ENCODE measurements around the gene TALDO1. TPM values are rescaled to one million over a fixed set of nuclear protein-coding genes. Genes with fewer than 3 reads are reported as not detected.
A peak's percentile ranks its signal among the peaks of the same experiment; 100 is the strongest.
"Not testable (repeated sequence)": the region's sequence is repeated elsewhere in the genome, so short reads cannot be mapped to it uniquely, and the experiment has no call there.

The TALDO1 gene
- total RNA-seq, 1 donor from 2014 or later = 155 TPM

DNA sequence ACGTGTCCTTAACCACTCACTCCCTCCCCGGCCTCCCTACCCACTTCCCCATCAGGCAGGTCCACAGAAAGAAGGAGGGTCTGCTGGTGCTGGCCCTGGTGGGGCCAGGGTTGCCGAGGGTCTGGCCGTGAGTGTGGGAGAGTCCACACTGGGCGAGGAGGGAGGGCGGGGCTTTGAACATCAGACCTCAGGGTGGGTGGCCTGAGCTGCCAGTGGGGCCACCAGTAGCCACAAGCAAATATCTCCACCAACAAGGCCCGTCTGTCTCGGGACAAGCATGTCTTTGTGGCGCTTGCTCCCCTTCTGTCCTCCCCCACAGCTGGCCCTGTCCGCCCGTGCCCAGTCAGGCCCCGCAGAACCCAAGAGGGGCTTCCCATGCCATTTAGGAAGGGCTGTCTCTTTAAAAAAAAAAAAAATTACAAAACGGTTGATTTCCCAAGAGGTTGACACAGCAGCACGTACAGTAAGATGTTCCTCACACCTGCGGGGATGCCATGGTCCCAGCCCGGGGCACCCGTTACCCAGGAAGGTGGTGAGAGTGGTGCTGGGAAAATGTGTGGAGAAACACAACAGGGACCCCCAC is 17.7 kb upstream of the TALDO1 start:
- no peak overlapping the region for H2AFZ ChIP-seq (ENCODE audit: low read depth, low read length)
- H3K27me3 Mint-ChIP-seq (ENCODE audit: low read depth, unreplicated experiment) = peaks cover 16% of the 10 kb centered on the region

DNA sequence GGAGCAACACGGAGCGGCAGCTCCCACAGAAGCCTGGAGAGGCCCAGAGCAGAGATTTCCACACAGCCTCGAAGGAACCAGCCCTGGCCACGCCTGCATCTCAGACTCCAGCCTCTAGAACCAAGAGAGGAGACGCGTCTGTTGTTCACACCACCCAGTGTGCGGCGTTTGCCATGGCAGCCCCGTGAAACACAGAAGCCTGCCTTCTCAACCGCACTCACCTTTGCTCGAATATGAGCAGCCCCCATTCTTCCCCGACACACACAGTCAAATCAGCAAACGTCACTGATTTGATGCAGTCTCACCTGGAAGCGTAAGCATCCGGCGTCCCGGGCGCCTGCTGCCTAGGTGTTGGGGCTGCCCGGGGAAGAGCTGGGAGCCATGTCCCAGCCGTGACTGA is 14.2 kb upstream of the TALDO1 start:
- H3K9me3 Mint-ChIP-seq (ENCODE audit: unreplicated experiment) = no peaks in the 10 kb centered on the region
- TF ChIP-seq CTCF (IDR thresholded peaks at IDR 0.05; ENCODE audit: insufficient read depth, low read depth, low read length) (no peak), EZH2 (IDR thresholded peaks at IDR 0.05; ENCODE audit: insufficient read depth, low read length) (no peak)
- no peak overlapping the region for H3K27ac ChIP-seq (ENCODE audit: low read depth, low read length)
- H3K4me3 Mint-ChIP-seq (ENCODE audit: unreplicated experiment) = no peak overlapping the region
- no peak overlapping the region for H3K4me2 ChIP-seq (ENCODE audit: low read length)
- H3K36me3 Mint-ChIP-seq (ENCODE audit: low read depth, unreplicated experiment) = peaks cover 3% of the 10 kb centered on the region
- peaks cover 7% of the 10 kb centered on the region for H3K27me3 ChIP-seq (ENCODE audit: insufficient read depth, low read length)
- H3K79me2 ChIP-seq (ENCODE audit: insufficient read depth, low read length) = no peaks in the 10 kb centered on the region
- no peaks in the 10 kb centered on the region for H4K20me1 ChIP-seq (ENCODE audit: insufficient read depth, low read length)
- DNase-seq (ENCODE audit: low read depth) (no peak), FAIRE-seq (no peak)
- peaks cover 23% of the 10 kb centered on the region for H3K27me3 Mint-ChIP-seq (ENCODE audit: low read depth, unreplicated experiment)
- no peak overlapping the region for H3K27ac Mint-ChIP-seq (ENCODE audit: unreplicated experiment)
- no peak overlapping the region for H2AFZ ChIP-seq (ENCODE audit: low read depth, low read length)
- no peaks in the 10 kb centered on the region for H3K36me3 ChIP-seq (ENCODE audit: insufficient read depth, low read length)
- no peak overlapping the region for H3K9ac ChIP-seq (ENCODE audit: low read length)
- H3K4me1 ChIP-seq (ENCODE audit: insufficient read depth, low read length) = peaks cover 11% of the 10 kb centered on the region
- no peaks in the 10 kb centered on the region for H3K9me3 ChIP-seq (ENCODE audit: insufficient read depth, low read depth, low read length)
- H3K4me1 Mint-ChIP-seq (ENCODE audit: low read depth, unreplicated experiment) = peaks cover 7% of the 10 kb centered on the region
- no peak overlapping the region for H3K4me3 ChIP-seq (ENCODE audit: insufficient read depth, low read depth, low read length)

More for the DNA sequence above, 17.7 kb upstream of the TALDO1 start:
- Histone ChIP-seq H3K4me1 (ENCODE audit: insufficient read depth, low read length) (peaks cover 26% of the 10 kb centered on the region), H3K36me3 (ENCODE audit: insufficient read depth, low read length) (no peaks in the 10 kb centered on the region), H3K9me3 (ENCODE audit: insufficient read depth, low read depth, low read length) (no peaks in the 10 kb centered on the region), H3K27me3 (ENCODE audit: insufficient read depth, low read length) (peaks cover 2% of the 10 kb centered on the region), H3K9ac (ENCODE audit: low read length) (no peak overlapping the region), H3K27ac (ENCODE audit: low read depth, low read length) (no peak overlapping the region), H4K20me1 (ENCODE audit: insufficient read depth, low read length) (peaks cover 11% of the 10 kb centered on the region), H3K79me2 (ENCODE audit: insufficient read depth, low read length) (no peaks in the 10 kb centered on the region), H3K4me2 (ENCODE audit: low read length) (no peak overlapping the region), H3K4me3 (ENCODE audit: insufficient read depth, low read depth, low read length) (no peak overlapping the region)
- no peak for DNase-seq (ENCODE audit: low read depth)
- Mint-ChIP-seq H3K9me3 (ENCODE audit: unreplicated experiment) (no peaks in the 10 kb centered on the region), H3K4me1 (ENCODE audit: low read depth, unreplicated experiment) (no peaks in the 10 kb centered on the region), H3K36me3 (ENCODE audit: low read depth, unreplicated experiment) (no peaks in the 10 kb centered on the region), H3K4me3 (ENCODE audit: unreplicated experiment) (no peak overlapping the region), H3K27ac (ENCODE audit: unreplicated experiment) (no peak overlapping the region)
- TF ChIP-seq EZH2 (IDR thresholded peaks at IDR 0.05; ENCODE audit: insufficient read depth, low read length) (no peak), CTCF (IDR thresholded peaks at IDR 0.05; ENCODE audit: insufficient read depth, low read depth, low read length) (no peak)
- no peak for FAIRE-seq

GRCh38 chr11:734541-734940 is 12.7 kb upstream of the TALDO1 start:
- H3K4me3 Mint-ChIP-seq (ENCODE audit: unreplicated experiment) = not testable (repeated sequence)

More at GRCh38 chr11:734541-734940, 12.7 kb upstream of the TALDO1 start:
- not testable (repeated sequence) for H3K9me3 Mint-ChIP-seq (ENCODE audit: unreplicated experiment); H3K36me3 ChIP-seq (ENCODE audit: insufficient read depth, low read length); H3K79me2 ChIP-seq (ENCODE audit: insufficient read depth, low read length); H3K4me3 ChIP-seq (ENCODE audit: insufficient read depth, low read depth, low read length); H2AFZ ChIP-seq (ENCODE audit: low read depth, low read length); H3K4me1 ChIP-seq (ENCODE audit: insufficient read depth, low read length); H3K4me2 ChIP-seq (ENCODE audit: low read length); H4K20me1 ChIP-seq (ENCODE audit: insufficient read depth, low read length); H3K9me3 ChIP-seq (ENCODE audit: insufficient read depth, low read depth, low read length); H3K27me3 ChIP-seq (ENCODE audit: insufficient read depth, low read length); DNase-seq (ENCODE audit: low read depth); FAIRE-seq; H3K9ac ChIP-seq (ENCODE audit: low read length); H3K4me1 Mint-ChIP-seq (ENCODE audit: low read depth, unreplicated experiment); H3K36me3 Mint-ChIP-seq (ENCODE audit: low read depth, unreplicated experiment); H3K27ac ChIP-seq (ENCODE audit: low read depth, low read length)
- Mint-ChIP-seq H3K27me3 (ENCODE audit: low read depth, unreplicated experiment) (peaks cover 28% of the 10 kb centered on the region), H3K27ac (ENCODE audit: unreplicated experiment) (peak overlapping the region; percentile 18)

Data from astrocyte (in vitro differentiated cells and primary cell).